HG02678 (cell line): ENCODE data around the gene PATJ.
"Not testable (repeated sequence)": the region's sequence is repeated elsewhere in the genome, so short reads cannot be mapped to it uniquely, and the experiment has no call there.

Experiments used
- ATAC-seq: cut with Tn5 transposase; IDR thresholded peaks from one replicate; pipeline ENCODE4 v1.9.1; 2021; ENCODE audit warnings: mild to moderate bottlenecking, moderate library complexity; ENCODE audit not compliant: unreplicated experiment

Gene PATJ

GRCh38 chr1:61875198-61875597 is 132.9 kb downstream of the PATJ start:
- ATAC-seq, result no peak

- not testable (repeated sequence) for ATAC-seq
Measured at GRCh38 chr1:61879887-61880474, 137.7 kb downstream of the PATJ start.

GRCh38 chr1:61887076-61887867 is 145.0 kb downstream of the PATJ start:
- no peak for ATAC-seq

GRCh38 chr1:61887931-61888564 is 145.8 kb downstream of the PATJ start:
- ATAC-seq, result no peak

GRCh38 chr1:61888808-61889207 is 146.5 kb downstream of the PATJ start:
- no peak for ATAC-seq

DNA sequence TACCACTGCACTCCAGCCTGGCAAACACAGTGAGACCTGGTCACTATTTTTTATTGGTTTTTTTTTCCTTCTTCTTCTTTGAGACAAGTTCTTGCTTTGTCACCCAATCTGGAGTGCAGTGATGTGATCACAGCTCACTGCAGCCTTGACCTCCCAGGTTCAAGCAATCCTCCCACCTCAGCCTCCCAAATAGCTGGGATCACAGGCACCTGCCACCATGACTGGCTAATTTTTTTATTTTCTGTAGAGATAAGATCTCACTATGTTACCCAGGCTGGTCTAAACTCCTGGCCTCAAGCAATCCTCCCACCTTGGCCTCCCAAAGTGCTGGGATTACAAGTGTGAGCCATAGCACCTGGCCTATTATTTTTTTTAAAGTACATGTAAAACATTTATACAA is 148.2 kb downstream of the PATJ start:
- ATAC-seq, result not testable (repeated sequence)

DNA sequence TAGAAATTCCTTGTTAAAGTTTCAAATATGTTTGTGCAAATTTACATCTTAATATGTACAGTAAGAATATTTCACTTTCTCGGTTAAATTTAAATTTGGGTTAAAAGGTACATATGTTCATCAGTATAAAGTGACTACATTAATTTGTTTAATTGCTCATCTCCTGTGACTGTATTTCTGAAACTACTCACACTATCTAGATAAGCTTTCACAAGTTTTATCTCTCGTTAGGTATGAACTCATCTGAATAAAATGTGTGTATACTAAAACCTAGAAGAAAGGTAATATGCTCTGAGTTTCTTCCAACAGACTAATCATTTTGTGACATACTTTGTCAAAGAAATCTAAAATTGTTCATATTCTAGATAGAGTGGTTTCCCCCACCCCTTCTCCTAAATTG is 150.7 kb downstream of the PATJ start:
- no peak for ATAC-seq

GRCh38 chr1:61894296-61894695 is 152.0 kb downstream of the PATJ start:
- ATAC-seq, result not testable (repeated sequence)

DNA sequence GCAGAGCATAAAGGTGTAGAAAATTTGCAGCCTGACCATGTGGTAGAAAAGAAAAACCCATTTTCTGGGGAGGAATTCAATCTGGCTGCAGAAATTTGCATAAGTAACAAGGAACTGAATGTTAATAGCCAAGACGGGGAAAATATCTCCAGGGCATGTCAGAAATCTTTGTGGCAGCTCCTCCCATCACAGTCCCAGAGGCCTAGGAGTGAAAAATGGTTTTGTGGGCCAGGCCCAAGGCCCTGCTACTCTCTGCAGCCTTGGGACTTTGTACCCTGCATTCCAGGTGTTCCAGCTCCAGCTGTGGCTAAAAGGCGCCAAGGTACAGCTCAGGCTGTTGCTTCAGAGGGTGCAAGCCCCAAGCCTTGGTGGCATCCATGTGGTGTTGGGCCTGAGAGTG is 152.9 kb downstream of the PATJ start:
- ATAC-seq, result no peak

DNA sequence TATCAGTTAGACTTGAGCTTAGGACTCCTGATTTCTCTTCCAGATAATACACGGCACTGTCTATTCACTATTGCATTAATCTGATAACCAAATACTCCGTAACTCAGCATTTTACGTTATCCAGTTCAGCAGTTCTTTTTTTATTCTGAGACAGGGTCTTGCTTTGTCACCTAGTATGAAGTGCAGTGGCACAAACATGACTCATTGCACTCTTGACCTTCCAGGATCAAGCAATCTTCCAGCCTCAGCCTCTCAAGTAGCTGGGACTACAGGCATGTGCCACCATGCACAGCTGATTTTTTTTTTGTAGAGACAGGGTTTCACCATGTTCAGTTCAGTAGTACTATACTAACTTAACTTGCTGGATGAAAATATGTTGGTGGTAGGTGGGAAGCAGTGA is 156.4 kb downstream of the PATJ start:
- no peak for ATAC-seq

DNA sequence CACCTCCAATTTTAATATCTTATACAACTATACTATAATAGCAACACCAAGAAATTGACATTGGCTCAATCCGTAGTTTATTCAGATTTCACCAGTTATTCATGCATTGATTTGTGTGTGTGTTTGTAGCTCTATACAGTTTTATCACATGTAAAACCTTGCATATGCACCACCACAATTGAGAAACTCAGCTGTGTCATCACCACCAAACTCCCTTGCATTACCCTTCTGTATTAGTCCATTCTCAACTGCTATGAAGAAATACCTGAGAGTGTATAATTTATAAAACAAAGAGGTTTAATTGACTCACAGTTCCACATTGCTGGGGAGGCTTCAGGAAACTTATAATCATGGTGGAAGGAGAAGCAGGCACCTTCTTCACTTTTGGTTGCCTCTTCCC is 162.1 kb downstream of the PATJ start:
- ATAC-seq, result no peak

DNA sequence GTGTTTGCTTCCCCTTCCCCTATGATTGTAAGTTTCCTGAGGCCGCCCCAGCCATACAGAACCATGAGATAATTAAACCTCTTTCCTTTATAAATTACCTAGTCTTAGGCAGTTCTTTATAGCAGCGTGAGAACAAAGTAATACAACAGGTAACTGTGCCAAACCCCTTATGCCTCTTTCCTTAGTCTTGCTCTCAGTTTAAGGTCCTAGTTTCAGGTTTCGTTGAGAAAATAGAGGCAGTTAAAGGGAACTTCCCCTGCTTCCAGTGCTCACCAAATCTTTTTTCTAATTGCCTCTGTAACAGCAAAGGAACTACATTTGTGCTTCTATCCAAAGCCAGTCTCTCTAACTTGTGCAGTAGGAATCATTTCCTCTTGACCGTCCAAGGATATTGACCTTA is 164.8 kb downstream of the PATJ start:
- ATAC-seq, result no peak

GRCh38 chr1:61910035-61910434 is 167.8 kb downstream of the PATJ start:
- no peak for ATAC-seq

DNA sequence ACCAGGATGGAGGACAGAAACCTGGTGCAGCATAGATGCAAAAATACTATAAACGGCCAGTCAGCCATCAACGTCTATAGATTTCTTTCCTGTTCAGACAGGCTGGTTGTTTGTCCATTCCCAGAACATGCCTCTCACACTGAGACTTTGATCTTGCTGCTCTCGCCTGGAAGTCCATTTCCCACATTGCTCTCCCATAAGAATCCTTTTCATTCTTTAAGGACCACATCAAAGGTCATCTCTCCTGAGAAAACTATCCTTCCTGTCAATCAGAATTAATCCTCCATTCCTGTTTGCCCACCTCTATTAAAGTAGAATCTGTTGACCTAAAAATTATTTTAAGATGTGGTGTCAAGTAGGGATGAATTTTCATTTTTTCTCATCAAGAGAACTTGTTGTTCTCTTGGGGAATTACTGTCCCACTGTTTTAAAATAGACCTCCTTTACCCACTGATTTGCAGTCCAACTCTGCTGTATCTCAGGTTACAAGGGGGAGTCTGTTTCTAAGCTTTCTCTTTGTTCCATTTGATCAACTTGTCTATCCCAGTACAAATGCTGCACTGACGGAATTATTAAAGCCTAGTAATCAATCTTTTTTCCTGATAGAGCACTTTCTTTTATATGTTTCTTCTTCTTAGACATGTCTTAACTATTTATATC is 172.7 kb downstream of the PATJ start:
- ATAC-seq, result no peak

DNA sequence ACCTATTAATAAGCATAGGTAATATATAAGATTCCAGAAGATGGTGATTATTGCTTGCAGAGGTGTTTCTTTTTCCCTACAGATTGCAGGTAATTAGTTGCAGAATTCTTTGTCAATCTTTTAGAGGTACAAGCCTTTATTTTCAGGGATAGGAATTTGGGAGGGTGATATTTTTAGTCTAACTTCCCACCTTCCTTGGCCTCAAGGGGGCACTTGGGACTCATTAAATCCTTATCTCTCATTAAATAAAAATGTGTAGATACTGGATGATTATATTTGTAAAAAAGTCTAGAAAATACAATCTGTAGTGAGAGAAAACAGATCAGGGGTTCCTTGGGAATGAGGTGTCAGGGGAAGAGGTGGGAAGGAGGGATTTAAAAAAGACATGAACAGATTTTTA is 179.2 kb downstream of the PATJ start:
- ATAC-seq, result no peak

DNA sequence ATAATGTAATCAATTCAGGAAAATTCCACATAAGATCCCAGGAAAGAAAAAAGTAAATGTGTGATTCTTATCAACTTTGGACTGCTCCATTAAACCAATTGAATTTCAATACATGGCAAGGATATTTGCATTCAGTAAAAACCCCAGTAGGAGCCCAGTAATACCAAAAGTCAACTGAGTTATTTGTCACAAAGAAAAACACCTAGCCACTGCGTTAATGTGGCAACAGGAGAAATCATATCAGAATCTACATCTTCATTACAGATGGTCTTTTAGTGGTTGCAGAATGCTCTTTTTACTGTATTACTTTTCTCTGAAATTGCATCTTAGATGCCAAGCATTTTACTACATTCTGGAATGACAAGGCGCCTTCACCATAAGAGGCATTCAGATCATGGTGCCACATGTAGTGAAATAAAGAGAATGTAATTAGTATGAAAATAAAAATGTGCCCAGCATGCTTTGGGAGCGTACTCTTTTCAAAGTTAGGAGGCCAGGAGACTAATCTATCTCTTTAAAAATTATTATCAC is 180.7 kb downstream of the PATJ start:
- no peak for ATAC-seq

GRCh38 chr1:61925591-61926298 is 183.5 kb downstream of the PATJ start:
- no peak for ATAC-seq

DNA sequence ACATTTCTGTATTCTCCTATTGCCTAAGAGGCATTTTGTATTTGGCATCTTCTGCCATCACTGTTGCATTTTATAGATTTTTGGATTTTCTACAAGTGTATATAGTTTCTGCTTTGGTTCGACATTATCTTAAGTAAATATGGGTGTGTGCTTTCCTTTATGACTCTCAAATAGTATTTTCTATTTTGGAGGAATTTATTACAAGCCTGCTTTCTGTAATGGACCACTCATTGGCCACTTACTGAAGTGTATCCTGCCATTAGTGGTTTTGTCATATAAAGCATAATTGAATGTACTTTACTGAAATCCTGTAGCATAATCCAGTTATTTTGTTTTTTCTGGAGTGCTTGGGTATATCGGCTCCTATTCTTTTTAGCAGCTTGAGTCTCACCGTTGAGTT is 184.3 kb downstream of the PATJ start:
- ATAC-seq, result no peak

- ATAC-seq, result no peak
Measured at GRCh38 chr1:61930116-61930645, 187.9 kb downstream of the PATJ start.

DNA sequence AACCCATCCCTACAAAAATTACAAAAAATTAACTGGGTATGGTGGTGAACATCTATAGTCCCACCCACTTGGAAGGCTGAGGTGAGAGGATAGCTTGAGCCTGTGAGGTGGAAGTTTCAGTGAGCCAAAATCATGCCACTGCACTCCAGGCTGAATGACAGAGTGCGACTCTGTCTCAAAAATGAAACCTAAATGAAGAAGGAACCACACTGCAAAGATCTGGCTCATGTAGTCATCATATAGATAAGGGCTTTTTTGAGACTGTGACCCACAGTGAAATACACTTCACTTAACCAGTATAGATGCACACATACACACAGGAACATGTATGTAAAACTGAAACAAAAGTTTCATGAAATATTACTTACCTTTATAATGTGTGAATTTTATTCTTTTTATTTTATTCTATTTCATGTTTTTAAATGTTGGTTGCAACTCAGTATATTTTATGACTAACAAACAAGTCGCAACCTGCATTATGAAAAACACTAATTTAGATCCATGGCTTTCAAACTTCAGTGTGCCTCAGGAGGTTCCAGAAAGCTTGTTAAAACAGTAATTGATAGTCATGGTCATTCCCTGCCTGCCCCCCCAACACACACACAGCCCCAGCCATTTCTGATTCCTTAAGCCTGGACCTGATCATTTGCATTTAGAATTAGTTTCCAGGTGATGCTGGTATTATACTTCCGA is 189.5 kb downstream of the PATJ start:
- no peak for ATAC-seq
